ENCODE results near the gene PTPRH. TPM values are rescaled to one million over a fixed set of nuclear protein-coding genes. Genes with fewer than 3 reads are reported as not detected.
"Not testable (repeated sequence)": the region's sequence is repeated elsewhere in the genome, so short reads cannot be mapped to it uniquely, and the experiment has no call there.

PTPRH gene
- total RNA-seq, 1 experiment from 2014 or later, result 34.6 TPM

DNA sequence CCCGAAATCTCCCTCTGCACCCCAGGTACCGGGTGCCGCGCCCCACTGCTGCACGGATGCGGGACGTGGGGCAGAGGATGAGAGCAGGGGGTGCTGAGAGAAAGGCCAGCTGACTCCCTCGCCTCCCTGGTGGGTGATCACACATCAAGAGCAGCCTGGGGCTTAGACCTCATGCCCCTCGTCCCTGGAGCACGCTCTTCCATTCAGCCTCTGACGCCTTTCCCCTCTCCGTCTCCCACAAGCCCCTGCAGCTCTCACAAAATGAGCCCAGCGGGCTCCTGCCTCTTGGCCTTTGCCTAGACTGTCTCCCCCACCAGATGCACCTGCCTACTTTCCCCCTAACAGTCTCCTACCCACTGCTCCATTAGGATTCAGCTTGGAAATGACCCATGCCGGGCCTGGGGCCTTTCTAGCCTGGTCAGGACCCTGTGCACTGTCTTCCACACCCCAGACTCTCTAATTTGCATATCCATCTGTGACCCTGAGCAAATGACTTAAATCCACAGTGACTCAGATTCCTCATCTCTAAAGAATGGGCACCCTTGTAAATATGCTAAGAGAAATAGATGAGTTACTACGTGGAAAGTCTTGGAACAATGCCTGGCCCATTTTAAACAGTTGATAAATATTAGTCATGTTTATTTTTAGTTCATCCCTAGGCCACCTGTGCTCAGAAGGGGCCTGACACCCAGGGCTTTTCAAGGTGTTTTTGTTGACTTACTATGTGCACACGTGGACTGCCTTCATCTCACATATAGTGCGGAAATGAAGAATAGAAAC is 582 bp upstream of the PTPRH start:
- TF ChIP-seq, protein P1, sequence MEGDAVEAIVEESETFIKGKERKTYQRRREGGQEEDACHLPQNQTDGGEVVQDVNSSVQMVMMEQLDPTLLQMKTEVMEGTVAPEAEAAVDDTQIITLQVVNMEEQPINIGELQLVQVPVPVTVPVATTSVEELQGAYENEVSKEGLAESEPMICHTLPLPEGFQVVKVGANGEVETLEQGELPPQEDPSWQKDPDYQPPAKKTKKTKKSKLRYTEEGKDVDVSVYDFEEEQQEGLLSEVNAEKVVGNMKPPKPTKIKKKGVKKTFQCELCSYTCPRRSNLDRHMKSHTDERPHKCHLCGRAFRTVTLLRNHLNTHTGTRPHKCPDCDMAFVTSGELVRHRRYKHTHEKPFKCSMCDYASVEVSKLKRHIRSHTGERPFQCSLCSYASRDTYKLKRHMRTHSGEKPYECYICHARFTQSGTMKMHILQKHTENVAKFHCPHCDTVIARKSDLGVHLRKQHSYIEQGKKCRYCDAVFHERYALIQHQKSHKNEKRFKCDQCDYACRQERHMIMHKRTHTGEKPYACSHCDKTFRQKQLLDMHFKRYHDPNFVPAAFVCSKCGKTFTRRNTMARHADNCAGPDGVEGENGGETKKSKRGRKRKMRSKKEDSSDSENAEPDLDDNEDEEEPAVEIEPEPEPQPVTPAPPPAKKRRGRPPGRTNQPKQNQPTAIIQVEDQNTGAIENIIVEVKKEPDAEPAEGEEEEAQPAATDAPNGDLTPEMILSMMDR (IDR thresholded peaks at IDR 0.05; ENCODE audit: unreplicated experiment), result no peak

GRCh38 chr19:55206664-55207500 is 2.4 kb downstream of the PTPRH start:
- peak; percentile 97 for DNase-seq
- Mint-ChIP-seq H3K27me3 (ENCODE audit: unreplicated experiment) (no peaks in the 10 kb centered on the region), H3K27ac (ENCODE audit: unreplicated experiment) (peak overlapping the region; percentile 92), H3K4me3 (ENCODE audit: low read depth, unreplicated experiment) (peak overlapping the region; percentile 64), H3K36me3 (ENCODE audit: insufficient read depth, unreplicated experiment) (peaks cover 35% of the 10 kb centered on the region), H3K9me3 (ENCODE audit: low read depth, unreplicated experiment) (no peaks in the 10 kb centered on the region), H3K4me1 (ENCODE audit: low read depth, unreplicated experiment) (peaks cover 33% of the 10 kb centered on the region)
- CTCF ChIA-PET, result interaction anchor here (0.9 kb wide), 1 partner anchor 214 kb away, joined by 3 read pairs; no protein-coding TSS in a partner anchor
- TF ChIP-seq, protein P1 (IDR thresholded peaks at IDR 0.05; ENCODE audit: unreplicated experiment), result no peak
- intact Hi-C loops (cut with micrococcal nuclease; ENCODE audit: unreplicated experiment), result no loop called here
- TSS peak; percentile 41 for BruUV-seq (replicated peaks)

More for the DNA sequence above, 582 bp upstream of the PTPRH start:
- H3K27ac Mint-ChIP-seq (ENCODE audit: unreplicated experiment), result peak overlapping the region; percentile 88
- H3K9me3 Mint-ChIP-seq (ENCODE audit: low read depth, unreplicated experiment), result peaks cover 3% of the 10 kb centered on the region
- CTCF ChIA-PET, result interaction anchor here (0.6 to 2.1 kb wide), 9 partner anchors 23 to 395 kb away, joined by 3 to 12 read pairs (median 4); partner anchors contain the start of genes DNAAF3, HSPBP1, PPP6R1 and SYT5
- H3K36me3 Mint-ChIP-seq (ENCODE audit: insufficient read depth, unreplicated experiment), result peaks cover 35% of the 10 kb centered on the region
- no peaks in the 10 kb centered on the region for H3K27me3 Mint-ChIP-seq (ENCODE audit: unreplicated experiment)
- H3K4me1 Mint-ChIP-seq (ENCODE audit: low read depth, unreplicated experiment), result peaks cover 33% of the 10 kb centered on the region
- DNase-seq, result peak; percentile 75
- BruUV-seq (replicated peaks), result TSS peak; percentile 84
- intact Hi-C loops (cut with micrococcal nuclease; ENCODE audit: unreplicated experiment), result loop anchor here (1.0 to 5.0 kb wide), 2 partner anchors 33 to 49 kb away; partner anchors contain the start of gene PPP6R1
- H3K4me3 Mint-ChIP-seq (ENCODE audit: low read depth, unreplicated experiment), result peak overlapping the region; percentile 53

DNA sequence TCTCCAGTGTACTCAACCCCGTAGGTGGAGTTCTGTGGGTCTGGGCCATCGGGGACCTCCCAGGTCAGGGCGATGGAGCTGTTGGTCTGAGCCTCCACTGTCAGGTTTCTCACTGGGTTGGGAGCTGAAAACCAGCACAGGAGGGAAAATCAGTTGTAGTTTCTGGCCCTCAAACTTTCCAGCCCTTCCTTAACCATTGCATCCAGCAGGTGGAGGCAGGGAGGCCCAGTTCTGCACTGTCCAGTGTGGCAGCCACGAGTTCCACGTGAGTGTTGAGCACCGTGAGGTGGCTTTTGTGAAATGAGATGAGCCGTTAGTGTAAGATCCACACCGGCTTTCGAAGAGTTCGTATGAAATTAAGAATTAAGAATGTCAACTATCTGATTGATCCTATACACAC is 7.1 kb downstream of the PTPRH start:
- CTCF ChIA-PET, result interaction anchor here (0.7 kb wide), 1 partner anchor 100 kb away, joined by 3 read pairs; no protein-coding TSS in a partner anchor
- H3K27me3 Mint-ChIP-seq (ENCODE audit: unreplicated experiment); H3K4me3 Mint-ChIP-seq (ENCODE audit: low read depth, unreplicated experiment); intact Hi-C loops (cut with micrococcal nuclease; ENCODE audit: unreplicated experiment); H3K9me3 Mint-ChIP-seq (ENCODE audit: low read depth, unreplicated experiment); BruUV-seq (replicated peaks); H3K27ac Mint-ChIP-seq (ENCODE audit: unreplicated experiment): not testable (repeated sequence)
- TF ChIP-seq, protein P1 (IDR thresholded peaks at IDR 0.05; ENCODE audit: unreplicated experiment), result peak; percentile 31
- Mint-ChIP-seq H3K4me1 (ENCODE audit: low read depth, unreplicated experiment) (peaks cover 10% of the 10 kb centered on the region), H3K36me3 (ENCODE audit: insufficient read depth, unreplicated experiment) (peaks cover 23% of the 10 kb centered on the region)
- peak; percentile 42 for DNase-seq

- Mint-ChIP-seq H3K9me3 (ENCODE audit: low read depth, unreplicated experiment) (no peaks in the 10 kb centered on the region), H3K36me3 (ENCODE audit: insufficient read depth, unreplicated experiment) (peaks cover 14% of the 10 kb centered on the region), H3K27me3 (ENCODE audit: unreplicated experiment) (no peaks in the 10 kb centered on the region), H3K4me3 (ENCODE audit: low read depth, unreplicated experiment) (no peak overlapping the region), H3K4me1 (ENCODE audit: low read depth, unreplicated experiment) (no peaks in the 10 kb centered on the region), H3K27ac (ENCODE audit: unreplicated experiment) (no peak overlapping the region)
- DNase-seq, result no peak
- no TSS peak for BruUV-seq (replicated peaks)
- intact Hi-C loops (cut with micrococcal nuclease; ENCODE audit: unreplicated experiment), result no loop called here
- CTCF ChIA-PET, result interaction anchor here (0.5 kb wide), 1 partner anchor 1170 kb away, joined by 4 read pairs; no protein-coding TSS in a partner anchor
- TF ChIP-seq, protein P1 (IDR thresholded peaks at IDR 0.05; ENCODE audit: unreplicated experiment), result no peak
Observed at GRCh38 chr19:55199620-55200204, 9.6 kb downstream of the PTPRH start.

All from Calu3 (cell line).